DMS79 treated with DMSO at 0.1 percent for 48 hours (cell line): ENCODE measurements around the gene AKAP11.
"Not testable (repeated sequence)": the region's sequence is repeated elsewhere in the genome, so short reads cannot be mapped to it uniquely, and the experiment has no call there.

ENCODE experiments used
- DNase-seq: peaks from one replicate; lab custom pipeline; 2025; lab: John Stamatoyannopoulos, UW

AKAP11 gene, protein sequence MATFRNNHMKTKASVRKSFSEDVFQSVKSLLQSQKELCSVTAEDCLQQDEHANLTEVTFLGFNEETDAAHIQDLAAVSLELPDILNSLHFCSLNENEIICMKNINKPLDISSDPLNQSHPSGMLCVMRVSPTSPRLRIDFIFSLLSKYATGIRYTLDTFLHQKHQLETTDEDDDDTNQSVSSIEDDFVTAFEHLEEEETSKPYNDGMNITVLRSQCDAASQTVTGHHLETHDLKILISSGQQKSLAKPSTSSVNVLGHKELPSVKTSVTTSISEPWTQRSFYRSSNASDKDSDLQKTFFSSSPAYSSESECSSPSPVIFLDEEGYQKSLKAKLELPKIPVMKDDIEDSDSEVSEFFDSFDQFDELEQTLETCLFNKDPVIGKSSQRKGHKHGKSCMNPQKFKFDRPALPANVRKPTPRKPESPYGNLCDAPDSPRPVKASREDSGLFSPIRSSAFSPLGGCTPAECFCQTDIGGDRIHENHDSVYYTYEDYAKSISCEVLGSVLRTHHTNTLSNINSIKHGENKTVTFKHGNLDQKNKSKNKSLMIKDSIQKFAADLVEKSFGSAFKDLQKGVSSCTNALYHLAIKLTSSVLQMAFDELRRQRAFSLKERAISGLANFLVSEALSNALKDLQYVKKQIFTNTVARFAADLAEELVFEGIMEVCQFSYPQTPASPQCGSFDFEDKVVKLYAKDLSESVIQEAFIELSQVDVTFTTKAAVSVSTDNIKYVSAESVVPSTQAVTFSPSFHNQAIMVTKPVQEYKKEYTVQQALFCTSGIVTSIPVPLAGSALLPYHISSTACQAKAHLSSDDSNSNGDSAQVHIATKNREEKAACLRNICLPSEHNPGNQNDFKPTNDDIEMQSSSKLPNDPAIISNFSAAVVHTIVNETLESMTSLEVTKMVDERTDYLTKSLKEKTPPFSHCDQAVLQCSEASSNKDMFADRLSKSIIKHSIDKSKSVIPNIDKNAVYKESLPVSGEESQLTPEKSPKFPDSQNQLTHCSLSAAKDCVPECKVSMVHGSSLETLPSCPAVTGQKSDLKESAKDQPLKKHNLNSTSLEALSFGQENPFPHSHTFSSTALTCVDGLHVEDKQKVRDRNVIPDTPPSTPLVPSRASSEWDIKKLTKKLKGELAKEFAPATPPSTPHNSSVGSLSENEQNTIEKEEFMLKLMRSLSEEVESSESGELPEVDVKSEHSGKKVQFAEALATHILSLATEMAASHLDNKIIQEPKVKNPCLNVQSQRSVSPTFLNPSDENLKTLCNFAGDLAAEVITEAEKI (N-terminal part only)

DNA sequence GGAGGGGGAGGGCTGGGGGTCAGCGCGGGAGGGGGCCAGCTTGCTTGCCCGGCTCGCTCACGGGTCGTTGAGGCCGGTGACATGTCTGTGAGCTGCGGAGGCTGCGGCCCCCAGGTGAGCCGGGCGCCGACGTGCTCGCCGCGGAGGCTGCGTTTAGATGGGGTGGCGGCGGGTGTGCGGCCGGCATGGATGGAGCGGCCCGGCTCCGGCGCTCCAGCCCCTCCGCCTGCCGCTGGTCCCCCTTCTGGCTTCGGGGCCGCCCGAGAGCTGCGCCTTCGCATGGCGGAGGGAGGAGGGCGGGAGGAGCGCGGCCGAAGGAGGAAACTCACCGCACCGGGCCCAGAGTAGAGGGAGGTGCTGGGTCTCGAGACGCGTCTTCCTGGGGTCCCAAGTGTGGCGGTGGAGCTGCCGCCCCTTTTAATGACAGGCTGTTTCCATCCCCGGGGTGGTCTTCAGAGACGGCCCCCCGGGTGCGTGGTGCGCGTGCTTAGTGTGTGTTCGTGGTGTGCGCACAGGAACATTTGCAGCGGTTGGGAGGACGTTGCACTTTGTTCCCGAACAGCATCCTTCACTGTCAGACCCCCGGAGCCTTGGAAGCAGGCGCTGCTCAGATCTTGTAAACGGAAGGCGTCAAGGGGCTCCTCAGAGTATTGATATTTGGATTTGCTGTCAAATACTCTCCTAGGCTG is at the start of gene AKAP11:
Gene AKAP11 (plus strand): TSS at position 38 of the 689 bp plus-strand sequence. CDS start 14,197 bp downstream, outside the sequence.
- peak; percentile 33 for DNase-seq

DNA sequence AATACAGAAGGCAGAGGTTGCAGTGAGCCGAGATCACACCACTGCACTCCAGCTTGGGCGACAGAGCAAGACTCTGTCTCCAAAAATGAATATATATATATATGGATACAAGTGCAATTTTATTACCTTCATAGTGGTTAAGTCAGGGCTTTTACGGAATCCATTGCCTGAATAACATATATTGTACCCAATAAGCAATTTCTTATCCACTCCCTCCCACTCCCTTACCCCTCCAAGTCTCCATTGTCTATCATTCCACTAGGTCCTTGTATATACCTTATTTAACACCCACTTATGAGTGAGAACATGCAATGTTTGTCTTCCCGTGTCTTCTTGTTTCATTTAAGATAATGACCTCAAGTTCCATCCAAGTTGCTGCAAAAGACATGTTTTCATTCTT is 48.3 kb upstream of the AKAP11 start:
- DNase-seq, result no peak

DNA sequence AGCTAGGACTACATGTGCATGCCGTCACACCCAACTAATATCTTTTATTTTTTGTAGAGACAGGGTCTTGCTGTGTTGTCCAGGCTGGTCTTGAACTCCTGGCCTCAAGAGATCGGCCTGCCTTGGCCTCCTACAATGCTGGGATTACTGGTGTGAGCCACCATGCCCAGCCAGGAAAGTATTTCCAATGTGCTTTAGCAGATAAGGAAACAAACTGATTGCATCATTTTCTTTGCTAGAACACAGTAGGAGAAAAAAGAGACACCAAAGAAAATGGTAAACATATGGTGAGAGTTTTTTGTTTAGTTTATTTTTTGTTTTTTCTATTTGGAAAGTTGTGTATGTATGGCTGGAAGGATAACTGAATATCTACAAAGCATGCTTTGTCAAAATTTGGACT is 46.9 kb upstream of the AKAP11 start:
- DNase-seq, result no peak

DNA sequence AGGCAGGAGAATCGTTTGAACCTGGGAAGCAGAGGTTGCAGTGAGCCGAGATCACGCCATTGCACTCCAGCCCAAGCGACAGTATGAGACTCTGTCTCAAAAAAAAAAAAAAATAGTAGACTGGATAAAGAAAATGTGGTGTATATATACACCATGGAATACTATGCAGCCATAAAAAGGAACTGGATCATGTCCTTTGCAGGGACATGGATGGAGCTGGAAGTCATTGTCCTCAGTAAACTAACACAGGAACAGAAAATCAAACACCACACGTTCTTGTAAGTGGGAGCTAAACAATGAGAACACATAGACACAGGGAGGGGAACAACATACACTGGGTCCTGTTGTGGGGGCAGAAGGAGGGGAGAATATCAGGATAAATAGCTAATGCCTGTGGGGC is 45.2 kb upstream of the AKAP11 start:
- not testable (repeated sequence) for DNase-seq

DNA sequence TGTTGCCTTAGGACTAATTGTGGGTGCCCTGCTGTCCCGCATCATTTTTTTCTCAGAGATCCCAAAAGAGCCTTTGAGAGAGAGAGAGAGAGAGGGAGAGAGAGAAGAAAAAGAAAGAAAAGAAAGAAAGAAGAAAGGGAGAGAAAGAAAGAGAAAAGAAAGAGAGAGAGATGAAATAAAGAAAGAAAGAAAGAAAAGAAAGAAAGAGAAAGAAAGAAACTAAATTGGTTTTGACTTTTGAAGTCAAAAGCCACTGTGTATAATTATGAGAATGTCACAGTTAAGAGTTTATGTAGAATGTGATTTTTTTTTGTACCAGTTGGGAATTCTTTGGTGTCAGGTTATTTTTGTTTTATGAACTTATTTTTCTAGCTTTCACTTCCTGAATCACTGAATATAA is 43.4 kb upstream of the AKAP11 start:
- DNase-seq, result no peak

DNA sequence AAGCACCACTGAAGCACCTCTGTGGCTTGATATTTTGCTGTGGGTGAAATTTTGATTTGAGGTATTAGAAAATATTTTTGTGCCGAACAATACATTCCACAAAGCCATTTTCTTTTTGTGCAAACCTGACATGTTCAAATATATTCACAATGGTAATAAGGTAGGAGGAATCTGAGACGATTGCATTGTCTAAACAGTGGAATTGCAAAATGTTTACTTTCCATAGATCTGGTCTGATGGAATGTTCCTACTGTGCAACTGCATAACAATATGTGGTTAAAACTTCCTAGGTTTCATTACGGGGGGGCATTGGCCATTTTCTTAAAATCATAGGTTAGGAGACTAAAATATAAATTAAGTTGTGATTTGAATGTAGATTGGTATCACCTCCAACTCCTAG is 42.7 kb upstream of the AKAP11 start:
- DNase-seq, result no peak

DNA sequence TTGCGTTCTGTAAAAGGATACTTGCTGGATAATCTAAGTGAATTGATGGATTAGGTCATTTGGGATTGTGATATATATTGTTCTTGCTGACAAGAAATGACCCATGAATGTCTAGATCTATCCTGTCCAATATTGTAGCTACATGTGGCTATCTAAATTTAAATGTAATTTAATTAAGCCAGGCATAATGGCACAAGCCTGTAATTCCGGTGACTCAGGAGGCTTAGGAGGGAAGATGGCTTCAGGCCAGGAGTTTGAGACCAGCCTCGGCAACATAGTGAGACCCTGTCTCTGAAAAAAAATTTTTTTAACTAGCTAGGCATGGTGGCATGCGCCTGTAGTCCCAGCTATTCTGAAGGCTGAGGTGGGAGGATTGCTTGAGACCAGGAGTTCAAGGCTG is 39.3 kb upstream of the AKAP11 start:
- no peak for DNase-seq

DNA sequence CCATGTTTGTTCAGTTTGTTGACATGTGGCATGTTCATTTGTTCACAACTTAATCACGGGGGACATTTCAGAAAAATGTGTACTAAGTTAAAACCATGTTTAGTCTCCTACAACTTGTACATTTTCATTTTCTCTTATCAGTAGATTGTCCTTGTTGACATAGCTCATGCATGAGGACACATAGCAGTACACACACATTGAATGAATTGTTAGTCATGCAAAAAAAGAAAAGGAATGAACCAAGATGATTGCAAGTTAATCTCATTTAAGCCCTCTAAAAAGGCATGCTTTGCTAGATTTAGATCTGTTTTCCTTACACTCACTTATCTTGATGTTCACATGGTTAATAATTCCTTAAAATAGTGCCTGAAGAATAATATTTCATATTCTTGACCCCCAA is 38.2 kb upstream of the AKAP11 start:
- DNase-seq, result no peak

DNA sequence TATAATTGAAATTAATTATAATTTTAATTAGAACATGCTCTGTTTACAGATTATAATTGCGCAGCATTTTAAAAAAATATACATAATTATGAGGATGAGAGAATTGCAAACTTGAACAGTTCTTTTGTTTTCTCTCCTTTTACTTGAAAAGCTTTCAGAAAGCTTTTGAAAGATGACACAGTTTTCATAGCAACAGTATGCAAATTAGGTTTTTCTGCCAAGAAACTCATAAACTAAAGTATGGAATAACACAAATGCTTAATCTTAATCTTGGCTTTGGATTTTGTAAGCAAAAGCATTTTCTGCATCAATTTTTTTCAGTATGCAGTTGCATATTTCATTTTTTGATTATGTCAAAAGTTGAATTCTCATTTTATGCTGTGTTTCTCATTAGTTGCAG is 32.8 kb upstream of the AKAP11 start:
- DNase-seq, result no peak

DNA sequence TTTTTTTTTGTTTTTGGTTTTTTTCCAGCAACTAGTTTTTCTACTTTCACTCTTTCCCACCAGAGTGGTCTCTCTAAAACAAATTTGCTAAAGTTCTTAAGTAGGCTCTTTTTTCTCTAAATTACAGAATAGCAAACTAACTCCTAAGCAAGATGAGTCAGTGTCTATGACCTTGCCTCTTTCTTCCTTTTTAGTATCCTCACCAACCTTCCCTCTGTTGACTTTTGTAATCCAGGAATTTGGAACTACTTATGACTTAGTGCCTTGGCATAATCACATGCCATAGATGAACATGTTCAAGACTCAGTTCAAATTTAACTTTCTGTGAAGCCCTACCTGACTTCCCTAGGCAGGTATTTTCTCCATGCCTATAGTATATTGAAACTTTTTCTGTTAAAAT is 32.3 kb upstream of the AKAP11 start:
- no peak for DNase-seq

DNA sequence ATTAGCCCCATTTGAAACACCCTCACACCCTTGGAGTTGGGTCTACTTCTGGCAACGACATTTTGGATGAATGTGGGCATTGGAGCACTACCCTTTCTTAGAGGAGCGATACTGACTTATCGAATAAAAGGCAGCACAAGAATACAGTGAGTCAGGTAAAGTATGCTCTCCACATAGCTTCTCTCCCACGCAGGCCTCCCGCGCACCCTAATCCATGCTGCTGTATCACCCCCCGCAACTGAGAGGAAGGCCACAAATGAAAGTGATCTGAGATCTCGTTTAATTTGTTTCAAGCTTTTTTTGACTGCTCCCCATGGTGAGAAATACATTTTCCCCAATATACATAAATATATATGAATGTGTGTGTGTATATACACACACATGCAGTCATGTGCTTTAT is 25.4 kb upstream of the AKAP11 start:
- no peak for DNase-seq

DNA sequence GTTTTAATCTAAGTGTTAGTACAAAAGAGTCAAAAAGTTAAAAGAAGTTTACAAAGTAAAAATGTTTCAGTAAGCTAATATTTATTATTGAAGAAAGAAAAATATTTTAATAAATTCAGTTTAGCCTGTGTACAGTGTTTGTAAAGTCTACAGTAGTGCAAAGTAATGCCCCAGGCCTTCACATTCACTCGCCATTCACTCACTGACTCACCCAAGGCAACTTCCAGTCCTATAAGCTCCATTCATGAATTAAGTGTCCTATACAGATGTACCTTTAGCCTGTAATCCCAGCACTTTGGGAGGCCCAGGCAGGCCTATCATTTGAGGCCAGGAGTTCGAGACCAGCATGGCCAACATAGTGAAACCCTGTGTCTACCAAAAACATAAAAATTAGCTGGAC is 24.1 kb upstream of the AKAP11 start:
- no peak for DNase-seq

DNA sequence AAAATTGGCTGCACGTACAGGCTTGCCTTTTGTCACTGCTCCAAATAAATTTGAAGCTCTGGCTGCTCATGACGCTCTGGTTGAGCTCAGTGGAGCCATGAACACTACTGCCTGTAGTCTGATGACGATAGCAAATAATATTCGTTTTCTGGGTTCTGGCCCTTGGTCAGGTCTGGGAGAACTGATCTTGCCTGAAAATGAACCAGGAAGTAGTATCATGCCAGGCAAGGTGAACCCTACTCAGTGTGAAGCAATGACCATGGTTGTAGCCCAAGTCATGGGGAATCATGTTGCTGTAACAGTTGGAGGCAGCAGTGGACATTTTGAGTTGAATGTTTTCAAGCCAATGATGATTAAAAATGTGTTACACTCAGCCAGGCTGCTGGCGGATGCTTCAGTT is 16.1 kb upstream of the AKAP11 start:
- no peak for DNase-seq

DNA sequence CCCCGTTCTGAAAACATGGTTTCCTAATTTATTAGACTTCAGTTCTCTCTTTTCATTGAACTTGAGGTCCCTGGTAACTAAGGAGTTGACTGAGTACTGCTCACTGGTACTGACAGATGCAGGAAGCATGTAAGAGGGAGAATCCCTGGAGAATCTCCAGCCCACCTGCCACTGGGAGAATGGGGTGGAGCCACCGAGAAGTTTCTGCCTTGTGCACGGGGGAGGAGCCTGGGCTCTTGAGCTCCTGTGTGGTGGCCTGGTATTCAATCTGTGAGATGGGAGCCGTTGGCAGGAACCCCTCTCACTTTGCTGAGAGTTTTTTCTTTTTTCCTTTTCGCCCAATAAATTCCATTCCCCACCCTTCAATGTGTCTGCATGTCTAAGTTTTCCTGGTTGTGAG is 13.2 kb upstream of the AKAP11 start:
- DNase-seq, result no peak

DNA sequence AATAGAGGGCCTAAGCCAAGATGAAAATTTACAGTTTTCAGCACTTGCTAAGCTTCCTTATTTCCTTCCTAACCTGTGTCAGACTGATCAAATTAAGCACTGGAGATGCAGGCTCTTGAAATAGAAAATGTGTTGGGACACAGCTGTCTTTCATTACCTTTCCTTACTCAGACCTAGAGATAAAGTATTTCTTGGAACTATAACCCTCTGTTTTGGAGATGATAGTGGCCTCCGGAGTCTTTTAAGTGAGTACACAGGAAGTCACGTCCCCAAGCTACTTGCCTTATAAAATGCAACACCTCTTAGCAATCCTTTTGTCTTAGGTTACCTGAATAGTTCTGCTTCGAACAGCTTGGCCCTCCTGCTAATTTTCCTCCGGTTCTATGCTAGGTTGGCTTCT is 12.4 kb upstream of the AKAP11 start:
- DNase-seq, result no peak

DNA sequence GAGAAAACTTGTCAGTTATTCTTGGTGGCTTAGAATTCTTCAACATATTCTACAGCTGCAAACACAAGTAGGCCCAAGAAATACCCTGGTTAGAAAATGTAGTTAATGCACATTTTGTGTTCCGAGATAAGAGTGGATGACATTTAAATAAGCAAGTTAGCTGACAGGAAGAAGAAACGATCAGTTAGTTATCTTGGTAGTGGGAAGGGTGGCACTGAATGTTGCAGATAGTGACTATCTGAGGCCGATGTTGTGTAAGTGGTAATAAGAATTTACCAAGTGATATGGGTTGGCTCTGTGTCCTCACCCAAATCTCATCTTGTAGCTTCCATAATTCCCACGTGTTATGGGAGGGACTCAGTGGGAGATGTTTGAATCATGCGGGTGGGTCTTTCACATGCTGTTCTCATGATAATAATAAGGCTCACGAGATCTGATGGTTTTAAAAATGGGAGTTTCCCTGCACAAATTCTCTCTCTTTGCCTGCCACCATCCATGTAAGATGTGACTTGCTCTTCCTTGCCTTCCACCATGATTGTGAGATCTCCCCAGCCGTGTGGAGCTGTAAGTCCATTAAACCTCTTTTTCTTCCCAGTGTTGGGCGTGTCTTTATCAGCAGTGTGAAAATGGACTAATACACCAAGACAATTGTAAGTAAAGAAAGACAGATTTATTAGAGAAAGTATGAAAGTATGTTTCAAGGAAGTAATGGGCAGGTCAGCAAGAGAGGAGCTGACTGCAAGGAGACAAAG is 10.9 kb upstream of the AKAP11 start:
- no peak for DNase-seq

DNA sequence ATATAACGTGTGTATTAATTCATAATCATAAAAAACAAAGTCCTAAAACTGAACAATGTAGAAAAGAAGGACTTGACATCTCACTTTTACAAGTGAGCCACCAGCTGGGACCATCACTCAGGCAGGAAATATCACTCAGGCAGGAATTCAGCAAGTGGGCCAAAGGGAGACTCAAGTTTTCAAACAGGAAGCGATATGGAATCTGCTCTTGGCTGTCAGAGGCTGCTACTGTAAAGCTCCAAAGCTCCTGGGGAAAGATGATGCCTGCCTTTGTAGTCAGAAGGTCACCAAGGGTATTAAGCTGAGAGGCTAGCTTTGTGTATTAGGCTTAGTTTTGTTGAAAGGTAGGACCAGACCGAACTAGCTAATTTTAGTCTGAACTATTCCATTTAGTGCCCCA is 5.5 kb upstream of the AKAP11 start:
- DNase-seq, result no peak

DNA sequence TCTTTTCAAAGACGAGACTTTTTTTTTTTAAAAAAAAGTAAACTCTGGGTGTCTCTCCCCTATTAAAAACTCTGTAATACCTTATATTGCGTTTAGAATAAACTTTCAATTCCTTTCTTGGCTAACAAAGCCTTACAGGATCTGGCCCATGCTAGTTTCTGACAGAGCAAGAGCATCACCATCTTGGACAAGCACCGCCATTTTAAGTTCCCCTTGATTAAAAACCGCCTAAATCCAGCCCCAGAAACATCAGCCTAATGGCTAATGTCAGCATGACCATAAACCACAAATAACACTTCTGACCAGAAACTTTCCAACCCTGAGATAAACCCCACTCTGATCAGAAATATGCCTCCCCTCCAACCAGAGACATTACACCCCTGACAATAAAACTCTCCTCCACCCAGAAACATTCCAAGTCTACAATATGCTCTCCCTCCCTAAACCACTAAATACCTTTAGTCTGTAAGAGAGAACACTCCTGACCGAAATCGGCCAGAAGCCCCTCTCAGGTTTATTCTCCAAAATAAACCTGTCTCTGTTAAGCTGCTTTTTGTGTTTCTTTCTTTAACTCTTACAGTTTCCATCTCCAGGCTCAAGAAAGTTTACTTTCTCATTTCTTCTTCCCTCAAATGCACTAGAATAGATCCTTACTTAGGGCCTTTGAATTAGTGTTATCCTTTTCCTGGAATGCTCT is 1.6 kb upstream of the AKAP11 start:
- DNase-seq, result no peak

DNA sequence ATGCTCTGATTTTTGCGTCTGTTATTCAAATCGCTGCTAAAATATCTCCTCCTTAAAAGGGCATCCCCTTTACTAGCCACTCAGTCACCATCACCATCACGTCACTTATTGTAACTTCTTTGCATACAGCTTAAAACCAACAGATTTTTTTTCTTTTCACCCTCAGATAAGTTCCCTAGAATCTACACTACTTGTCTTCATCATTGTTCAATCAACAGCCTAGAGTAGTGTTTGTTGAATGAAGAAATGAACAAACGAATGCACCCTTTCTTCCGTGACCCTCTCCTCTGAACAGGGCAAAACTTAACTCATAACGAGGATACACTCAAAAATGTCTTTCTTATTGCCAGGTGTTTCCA is 1.1 kb upstream of the AKAP11 start:
- DNase-seq, result no peak

DNA sequence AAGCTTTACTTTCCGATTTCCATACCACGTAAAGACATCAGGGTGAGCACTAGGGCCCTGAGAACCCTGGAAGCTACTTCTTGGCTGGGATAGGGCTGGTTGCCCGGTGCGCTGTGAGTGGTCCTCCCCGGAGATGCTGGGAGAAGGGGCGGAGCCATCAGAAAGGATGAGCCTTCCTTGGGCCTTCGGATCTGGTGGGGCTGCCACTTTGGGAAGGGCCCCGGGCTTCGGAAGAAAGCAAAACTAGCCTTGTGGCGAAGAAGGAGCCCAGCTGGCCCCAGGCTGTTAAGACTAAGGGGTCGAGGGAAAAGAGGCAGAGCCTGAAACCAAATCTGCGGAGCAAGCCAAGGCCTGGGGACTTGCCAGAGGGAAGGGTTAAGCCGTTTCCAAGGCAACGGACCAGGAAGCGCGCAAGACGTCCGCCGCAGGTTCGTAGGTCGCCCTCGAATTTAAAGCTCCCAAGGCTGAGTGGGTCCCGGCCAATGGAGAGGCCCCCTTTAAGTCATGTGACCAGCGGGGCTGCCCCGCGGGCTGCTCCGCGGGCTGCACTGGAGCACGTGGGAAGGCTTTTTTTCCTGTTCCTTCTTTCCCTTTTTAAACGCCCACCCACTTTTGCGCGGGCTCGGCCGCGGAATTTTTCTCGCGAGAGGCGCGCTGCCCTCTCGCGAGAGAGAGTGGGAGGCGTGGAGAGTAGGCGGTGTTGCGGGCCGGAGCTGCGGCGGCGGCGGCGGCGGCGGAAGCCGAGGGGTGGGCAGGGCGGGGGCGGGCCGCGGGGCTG is 426 bp upstream of the AKAP11 start:
- peak; percentile 91 for DNase-seq
